IPS-20b (cell line): Measurements from ENCODE around the gene MBD6.

ENCODE experiments used
- H3K27ac ChIP-seq: one replicate; pipeline ENCODE4 v1.5.1; 2013; ENCODE audit warnings: low read length
- H3K27me3 ChIP-seq: 2 replicates; pipeline ENCODE4 v1.6.1; 2013; ENCODE audit warnings: mild to moderate bottlenecking, low read length, inconsistent platforms; ENCODE audit not compliant: insufficient read depth
- H3K36me3 ChIP-seq: 2 replicates; pipeline ENCODE4 v1.6.1; 2013; ENCODE audit warnings: low read depth, mild to moderate bottlenecking, inconsistent platforms, low read length, moderate library complexity; ENCODE audit not compliant: insufficient read depth
- H3K4me1 ChIP-seq: 2 replicates; pipeline ENCODE4 v1.6.1; 2013; ENCODE audit warnings: mild to moderate bottlenecking, control low read depth, inconsistent platforms, low read length, moderate library complexity; ENCODE audit not compliant: insufficient read depth
- H3K4me3 ChIP-seq: 2 replicates; pipeline ENCODE4 v1.5.1; 2013; ENCODE audit warnings: mild to moderate bottlenecking, low read length, inconsistent platforms
- H3K9ac ChIP-seq: 2 replicates; pipeline ENCODE4 v1.6.1; 2013; ENCODE audit warnings: low read depth, mild to moderate bottlenecking, inconsistent platforms, low read length, moderate library complexity
- H3K9me3 ChIP-seq: 2 replicates; pipeline ENCODE4 v1.6.1; 2013; ENCODE audit warnings: mild to moderate bottlenecking, low read depth, low read length, inconsistent platforms; ENCODE audit not compliant: insufficient read depth

Gene MBD6

GRCh38 chr12:57576613-57577160, 54.1 kb downstream of the MBD6 start:
- H3K9ac ChIP-seq = no peak overlapping the region
- no peaks in the 10 kb centered on the region for H3K9me3 ChIP-seq
- no peaks in the 10 kb centered on the region for H3K4me1 ChIP-seq
- peaks cover 92% of the 10 kb centered on the region for H3K36me3 ChIP-seq
- no peak overlapping the region for H3K27ac ChIP-seq
- H3K4me3 ChIP-seq = no peak overlapping the region
- no peaks in the 10 kb centered on the region for H3K27me3 ChIP-seq

GRCh38 chr12:57577981-57578758, 55.5 kb downstream of the MBD6 start:
- H3K27ac ChIP-seq = no peak overlapping the region
- H3K27me3 ChIP-seq = no peaks in the 10 kb centered on the region
- no peak overlapping the region for H3K9ac ChIP-seq
- peaks cover 90% of the 10 kb centered on the region for H3K36me3 ChIP-seq
- H3K4me3 ChIP-seq = no peak overlapping the region
- no peaks in the 10 kb centered on the region for H3K4me1 ChIP-seq
- no peaks in the 10 kb centered on the region for H3K9me3 ChIP-seq

GRCh38 chr12:57579011-57579410, 56.4 kb downstream of the MBD6 start:
- peaks cover 87% of the 10 kb centered on the region for H3K36me3 ChIP-seq
- H3K27me3 ChIP-seq = no peaks in the 10 kb centered on the region
- no peak overlapping the region for H3K4me3 ChIP-seq
- H3K4me1 ChIP-seq = no peaks in the 10 kb centered on the region
- no peak overlapping the region for H3K27ac ChIP-seq
- H3K9me3 ChIP-seq = no peaks in the 10 kb centered on the region
- H3K9ac ChIP-seq = no peak overlapping the region
